DOHH2 (cell line): ENCODE data around the gene SFXN5.

Experiments
- CTCF ChIP-seq: fragments of 200-600 bp; sonication (generic); IDR thresholded peaks from one replicate; pipeline ENCODE4 v1.5.1; 2014; ENCODE audit warnings: antibody characterized with exemption, mild to moderate bottlenecking, low read depth, low read length; ENCODE audit not compliant: poor library complexity, severe bottlenecking
- EZH2phosphoT487 ChIP-seq: fragments of 200-600 bp; sonication (generic); IDR thresholded peaks from 2 replicates; pipeline ENCODE4 v1.6.1; 2017; ENCODE audit warnings: borderline replicate concordance, mild to moderate bottlenecking, antibody characterized with exemption, low read length, moderate library complexity, mixed read lengths

DNA sequence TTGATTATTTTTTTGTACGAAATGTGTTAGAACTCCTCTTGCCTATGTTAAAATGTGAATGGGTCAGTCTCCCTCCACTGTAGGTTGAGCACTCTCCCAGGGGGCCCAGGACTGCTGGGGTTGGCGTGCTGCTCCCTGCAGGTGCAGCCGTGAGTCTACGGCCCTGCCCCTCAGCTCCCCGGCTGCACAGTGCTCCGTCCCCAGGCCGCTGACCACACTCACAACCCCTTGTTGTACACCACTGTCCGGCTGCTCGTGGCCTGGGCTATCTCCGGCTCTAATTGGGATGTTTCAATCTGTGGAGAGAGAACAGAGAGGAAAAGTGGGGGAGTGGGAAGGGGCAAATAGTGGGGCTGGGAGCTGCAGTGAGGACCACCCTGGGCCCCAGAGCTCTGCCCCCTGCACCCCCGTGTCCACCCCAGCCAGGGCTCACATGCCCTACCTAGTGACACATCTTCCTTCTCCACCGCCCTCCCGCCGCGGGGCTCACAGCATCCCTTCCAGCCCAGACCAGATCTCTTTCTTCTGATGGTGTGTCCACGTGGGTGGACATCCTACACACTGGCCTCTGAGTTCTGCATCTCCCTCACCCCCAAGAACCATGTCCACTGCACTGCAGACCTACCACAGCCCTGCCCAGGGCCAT, 126.6 kb downstream of the SFXN5 start:
- TF ChIP-seq CTCF, result no peak
- TF ChIP-seq EZH2phosphoT487, result no peak
